ENCODE data around the gene ARMC2. TPM values are rescaled to one million over a fixed set of nuclear protein-coding genes. Genes with fewer than 3 reads are reported as not detected.
A peak's percentile ranks its signal among the peaks of the same experiment; 100 is the strongest.

Gene ARMC2
- total RNA-seq, result 1 to 10 TPM; 4.3 to 7.9 (median 7.2) TPM

- Histone ChIP-seq H3K9me3 (no peaks in the 10 kb centered on the region), H3K27ac (peak within 1 kb of the TSS; percentile 83 to 85), H3K4me3 (peak within 1 kb of the TSS; percentile 65 to 87 (median 73)), H3K4me1 (peaks cover 0 to 4% of the 10 kb centered on the region in 2 donors), H3K27me3 (no peaks in the 10 kb centered on the region), H3K36me3 (no peaks in the 10 kb centered on the region)
- TF ChIP-seq, protein P1, sequence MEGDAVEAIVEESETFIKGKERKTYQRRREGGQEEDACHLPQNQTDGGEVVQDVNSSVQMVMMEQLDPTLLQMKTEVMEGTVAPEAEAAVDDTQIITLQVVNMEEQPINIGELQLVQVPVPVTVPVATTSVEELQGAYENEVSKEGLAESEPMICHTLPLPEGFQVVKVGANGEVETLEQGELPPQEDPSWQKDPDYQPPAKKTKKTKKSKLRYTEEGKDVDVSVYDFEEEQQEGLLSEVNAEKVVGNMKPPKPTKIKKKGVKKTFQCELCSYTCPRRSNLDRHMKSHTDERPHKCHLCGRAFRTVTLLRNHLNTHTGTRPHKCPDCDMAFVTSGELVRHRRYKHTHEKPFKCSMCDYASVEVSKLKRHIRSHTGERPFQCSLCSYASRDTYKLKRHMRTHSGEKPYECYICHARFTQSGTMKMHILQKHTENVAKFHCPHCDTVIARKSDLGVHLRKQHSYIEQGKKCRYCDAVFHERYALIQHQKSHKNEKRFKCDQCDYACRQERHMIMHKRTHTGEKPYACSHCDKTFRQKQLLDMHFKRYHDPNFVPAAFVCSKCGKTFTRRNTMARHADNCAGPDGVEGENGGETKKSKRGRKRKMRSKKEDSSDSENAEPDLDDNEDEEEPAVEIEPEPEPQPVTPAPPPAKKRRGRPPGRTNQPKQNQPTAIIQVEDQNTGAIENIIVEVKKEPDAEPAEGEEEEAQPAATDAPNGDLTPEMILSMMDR (IDR thresholded peaks at IDR 0.05), result no peak
- TF ChIP-seq POLR2AphosphoS5 (IDR thresholded peaks at IDR 0.05) (peak; percentile 59 to 69 (median 67)), POLR2A (IDR thresholded peaks at IDR 0.05) (peak; percentile 43)
- intact Hi-C loops (cut with DNase I; ENCODE audit: low total_unique reads), result no loop called here
- peak; percentile 80 to 91 for DNase-seq (ENCODE audit: low spot score in 2 of 2)
Observed at GRCh38 chr6:108848116-108848868, at the start of gene ARMC2. ARMC2 (plus strand) TSS chr6:108848422; CDS start chr6:108854268, 5,846 bp downstream.

DNA sequence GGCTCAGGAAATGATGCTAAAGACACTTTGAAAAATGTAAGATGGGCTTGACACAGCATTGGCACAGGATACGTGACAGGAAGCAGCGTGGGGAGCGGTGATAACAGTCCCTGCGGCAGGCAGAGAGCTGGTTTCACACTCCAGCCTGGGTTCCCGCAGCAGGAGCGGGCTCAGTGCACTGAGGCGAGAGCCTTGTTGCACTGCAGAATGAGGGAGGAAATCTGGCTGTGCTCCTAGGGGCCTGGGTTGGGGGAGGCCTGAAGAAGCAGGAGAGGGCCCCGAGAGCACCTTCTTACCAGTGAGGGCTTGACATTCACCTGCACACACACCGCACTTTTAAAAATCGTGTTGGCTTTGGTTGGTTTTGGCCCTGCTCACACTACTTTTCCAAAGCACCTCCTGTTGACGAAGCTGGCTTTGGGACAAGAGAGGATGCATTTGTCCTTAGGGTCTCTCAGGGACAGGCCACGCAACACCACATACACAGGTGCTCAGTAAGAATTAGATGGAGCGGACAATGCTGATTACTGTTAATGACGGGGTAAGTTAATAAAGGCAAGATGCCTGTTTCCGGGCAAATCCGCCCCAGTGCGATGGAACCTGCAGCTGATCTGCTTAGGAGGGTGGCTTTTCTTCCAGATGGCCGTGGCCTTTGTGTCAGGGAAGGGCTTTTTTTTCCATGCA, 49.4 kb upstream of the ARMC2 start:
- DNase-seq (ENCODE audit: low spot score in 2 of 2), result no peak
- intact Hi-C loops (cut with DNase I; ENCODE audit: low total_unique reads), result no loop called here

GRCh38 chr6:108799354-108799717, 48.9 kb upstream of the ARMC2 start:
- no peak overlapping the region for H3K4me3 ChIP-seq
- H3K27ac ChIP-seq, result no peak overlapping the region
- no peaks in the 10 kb centered on the region for H3K36me3 ChIP-seq
- no peaks in the 10 kb centered on the region for H3K4me1 ChIP-seq
- TF ChIP-seq POLR2A (IDR thresholded peaks at IDR 0.05) (no peak), POLR2AphosphoS5 (IDR thresholded peaks at IDR 0.05) (no peak)
- TF ChIP-seq, protein P1 (IDR thresholded peaks at IDR 0.05), result no peak
- no peak for DNase-seq (ENCODE audit: low spot score in 2 of 2)
- no peaks in the 10 kb centered on the region for H3K27me3 ChIP-seq
- no peaks in the 10 kb centered on the region for H3K9me3 ChIP-seq
- intact Hi-C loops (cut with DNase I; ENCODE audit: low total_unique reads), result no loop called here

More for the DNA sequence above, 49.4 kb upstream of the ARMC2 start:
- H3K36me3 ChIP-seq, result no peaks in the 10 kb centered on the region
- no peak overlapping the region for H3K27ac ChIP-seq
- H3K27me3 ChIP-seq, result no peaks in the 10 kb centered on the region
- TF ChIP-seq POLR2A (IDR thresholded peaks at IDR 0.05) (no peak), POLR2AphosphoS5 (IDR thresholded peaks at IDR 0.05) (no peak)
- TF ChIP-seq, protein P1 (IDR thresholded peaks at IDR 0.05), result no peak
- no peak overlapping the region for H3K4me3 ChIP-seq
- H3K9me3 ChIP-seq, result no peaks in the 10 kb centered on the region
- H3K4me1 ChIP-seq, result no peaks in the 10 kb centered on the region

DNA sequence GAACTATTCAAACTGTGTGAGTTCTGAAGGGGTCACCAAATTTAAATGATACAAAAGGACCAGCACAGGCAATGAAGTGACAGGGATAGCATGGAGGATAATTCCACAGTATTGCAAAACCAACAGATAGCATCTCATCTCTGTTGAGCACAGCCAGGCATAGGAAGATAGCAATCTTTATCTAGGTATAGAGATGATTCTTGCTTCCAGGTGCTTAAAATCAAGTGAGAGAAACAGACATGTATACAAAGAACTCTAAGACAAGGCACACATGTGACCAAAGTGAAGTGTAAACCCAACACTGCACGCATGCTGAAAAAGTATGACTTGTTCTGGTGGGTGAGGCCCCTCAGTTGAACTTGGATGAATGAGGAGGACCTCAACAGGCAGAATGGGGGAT, 48.4 kb upstream of the ARMC2 start:
- no peak for DNase-seq (ENCODE audit: low spot score in 2 of 2)
- H3K9me3 ChIP-seq, result no peaks in the 10 kb centered on the region
- no peak overlapping the region for H3K4me3 ChIP-seq
- intact Hi-C loops (cut with DNase I; ENCODE audit: low total_unique reads), result no loop called here
- TF ChIP-seq, protein P1 (IDR thresholded peaks at IDR 0.05), result no peak
- TF ChIP-seq POLR2AphosphoS5 (IDR thresholded peaks at IDR 0.05) (no peak), POLR2A (IDR thresholded peaks at IDR 0.05) (no peak)
- H3K27ac ChIP-seq, result no peak overlapping the region
- no peaks in the 10 kb centered on the region for H3K36me3 ChIP-seq
- no peaks in the 10 kb centered on the region for H3K4me1 ChIP-seq
- H3K27me3 ChIP-seq, result no peaks in the 10 kb centered on the region

GRCh38 chr6:108800427-108800864, 47.8 kb upstream of the ARMC2 start:
- DNase-seq (ENCODE audit: low spot score in 2 of 2), result no peak
- H3K36me3 ChIP-seq, result no peaks in the 10 kb centered on the region
- intact Hi-C loops (cut with DNase I; ENCODE audit: low total_unique reads), result no loop called here
- no peak overlapping the region for H3K27ac ChIP-seq
- H3K27me3 ChIP-seq, result no peaks in the 10 kb centered on the region
- no peak overlapping the region for H3K4me3 ChIP-seq
- TF ChIP-seq POLR2A (IDR thresholded peaks at IDR 0.05) (no peak), POLR2AphosphoS5 (IDR thresholded peaks at IDR 0.05) (no peak)
- TF ChIP-seq, protein P1 (IDR thresholded peaks at IDR 0.05), result no peak
- no peaks in the 10 kb centered on the region for H3K4me1 ChIP-seq
- H3K9me3 ChIP-seq, result no peaks in the 10 kb centered on the region
